T-helper 2 cell (primary cell): ENCODE measurements around the gene ATP1A2.
"Not testable (repeated sequence)": the region's sequence is repeated elsewhere in the genome, so short reads cannot be mapped to it uniquely, and the experiment has no call there.

Source experiments
- DNase-seq, 5 experiments: peaks; one replicate each; pipeline versions ENCODE4 v3.0.0 to v3.0.0-alpha.2; 2012 to 2022

Gene ATP1A2

DNA sequence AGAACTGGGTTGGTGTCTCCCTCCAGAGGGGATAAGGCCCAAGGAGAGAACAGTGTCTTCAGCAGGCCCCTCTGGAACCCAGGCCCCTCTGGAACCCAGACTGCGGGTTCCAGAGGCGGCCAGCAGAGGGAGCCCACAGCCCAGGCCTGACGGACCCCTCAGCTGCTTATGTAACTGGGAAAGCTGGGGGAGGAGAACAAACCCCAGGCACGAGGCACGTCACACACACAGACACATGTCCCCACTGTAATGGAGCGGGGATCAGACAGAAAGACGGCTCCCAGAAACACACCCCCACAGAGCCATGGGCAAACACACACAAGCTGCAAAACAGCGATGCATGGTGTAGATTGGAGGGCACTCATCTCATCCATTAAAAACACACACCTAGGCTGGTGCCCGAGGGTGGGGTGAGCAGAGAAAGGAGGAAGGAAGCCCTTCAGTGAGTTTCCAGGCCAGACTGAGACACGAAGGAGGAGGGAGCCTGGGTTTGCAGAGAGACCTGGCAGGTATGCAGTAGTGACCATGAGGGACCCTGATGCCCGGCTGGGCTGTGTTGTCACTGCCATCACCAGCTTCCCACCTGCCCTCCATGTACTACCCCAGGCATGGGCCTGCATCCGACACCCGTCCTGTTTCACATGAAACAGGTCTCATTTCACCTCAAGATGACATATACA is 14.4 kb upstream of the ATP1A2 start:
- DNase-seq, result peak; percentile 33 to 78 (median 57)

DNA sequence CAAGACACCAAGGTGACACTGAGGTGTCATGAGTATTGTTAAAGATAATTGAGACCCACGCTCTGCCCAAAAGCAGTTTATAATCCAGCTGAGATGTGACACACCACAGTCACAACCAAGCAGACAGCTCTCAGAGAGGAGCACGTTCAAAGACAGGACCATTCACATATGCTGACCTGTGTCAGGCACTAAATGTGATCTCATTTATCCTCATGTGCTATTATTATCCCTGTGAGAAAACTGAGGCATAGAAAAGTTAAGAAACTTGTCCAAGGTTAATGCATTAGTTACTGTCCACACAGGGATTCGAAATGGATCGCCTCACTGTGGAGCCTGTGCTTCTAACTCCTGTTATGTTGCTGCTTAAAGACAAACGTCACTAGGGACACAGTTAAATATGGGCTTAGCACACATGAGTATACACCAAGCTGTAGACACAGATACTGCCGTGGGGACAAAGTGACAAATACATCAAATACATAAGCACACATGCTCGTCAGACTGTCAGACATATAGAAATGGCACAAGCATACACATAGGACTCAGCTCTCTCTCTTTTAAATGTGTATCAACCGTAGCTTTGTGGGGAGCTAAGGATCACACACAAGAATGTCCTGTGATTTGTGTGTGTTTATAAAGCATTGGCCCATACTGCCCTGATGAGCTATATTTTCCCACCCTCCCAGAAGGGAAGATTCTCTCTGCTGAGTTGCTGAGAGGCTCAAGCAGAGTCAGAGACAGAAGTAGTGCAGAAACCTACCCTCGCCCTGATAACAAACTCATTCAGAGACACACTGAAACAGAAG is 13.6 kb upstream of the ATP1A2 start:
- DNase-seq, result no peak

DNA sequence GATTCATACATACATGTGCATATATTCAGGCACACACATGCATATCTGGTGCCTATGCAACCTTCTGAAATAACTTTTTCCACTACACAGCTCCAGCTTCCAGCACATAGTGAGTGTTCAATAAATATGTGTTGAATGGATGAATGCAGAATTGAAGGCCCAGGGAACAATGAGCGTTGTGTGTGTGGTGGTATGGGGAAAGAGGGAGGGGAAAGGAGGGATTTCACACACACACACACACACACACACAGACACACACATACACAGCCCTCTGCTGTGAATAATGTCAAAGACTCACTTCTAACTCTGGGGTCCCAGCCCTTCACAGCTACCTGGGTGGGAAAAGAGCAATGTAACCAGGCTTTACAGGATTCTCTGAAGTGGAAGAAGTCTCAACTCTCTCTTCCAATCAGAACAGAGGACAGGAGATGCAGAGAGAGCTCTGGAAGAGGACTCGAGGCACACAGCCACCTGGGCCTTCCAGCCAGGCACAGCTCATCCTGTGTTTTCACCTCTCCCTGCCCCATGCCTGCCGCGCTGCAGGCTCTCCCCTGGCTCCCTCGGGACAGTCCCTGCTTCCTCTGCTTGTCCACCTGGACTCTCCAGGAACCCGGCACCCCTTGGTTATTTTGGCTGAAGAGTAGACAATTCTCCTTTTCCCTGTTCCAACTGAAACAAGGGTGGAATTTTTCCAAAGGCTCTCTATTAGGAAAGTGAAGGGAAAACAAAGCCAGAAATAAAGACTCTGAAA is 11.7 kb upstream of the ATP1A2 start:
- DNase-seq, result no peak

DNA sequence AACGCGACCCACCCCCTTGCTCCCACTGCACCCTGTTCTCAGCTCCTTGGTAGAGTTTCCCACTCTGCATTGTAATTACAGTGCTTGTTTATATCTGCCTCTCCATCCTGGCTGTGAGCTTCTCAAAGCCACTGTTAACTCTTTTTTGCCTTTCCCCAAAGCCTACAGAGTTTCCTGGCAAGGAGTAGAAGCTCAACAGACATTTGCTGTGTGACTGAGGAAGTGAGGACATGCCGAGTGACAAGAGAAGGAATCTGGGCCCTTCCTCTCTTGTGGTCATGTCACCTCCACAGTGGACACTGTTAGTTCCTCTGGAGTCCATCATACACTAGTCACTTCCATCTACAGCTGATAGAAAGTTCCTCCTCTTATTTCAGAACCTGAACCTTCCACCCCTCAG is 11.1 kb upstream of the ATP1A2 start:
- no peak for DNase-seq

DNA sequence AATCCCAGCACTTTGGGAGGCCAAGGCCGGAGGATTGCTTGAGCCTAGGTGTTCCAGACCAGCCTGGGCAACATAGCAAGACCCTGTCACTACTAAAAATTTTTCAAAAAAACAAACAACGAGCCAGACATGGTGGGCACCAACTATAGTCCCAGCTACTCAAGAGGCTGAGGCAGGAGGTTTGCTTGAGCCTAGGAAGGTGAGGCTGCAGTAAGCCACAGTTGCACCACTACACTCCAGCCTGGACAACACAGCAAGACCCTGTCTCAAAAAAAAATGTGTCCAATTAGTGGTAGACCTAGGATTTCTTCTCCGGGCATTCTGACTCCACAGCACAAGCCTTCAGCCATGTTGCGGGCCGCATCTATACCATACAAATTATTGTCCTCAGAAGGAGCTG is 10.4 kb upstream of the ATP1A2 start:
- no peak for DNase-seq

DNA sequence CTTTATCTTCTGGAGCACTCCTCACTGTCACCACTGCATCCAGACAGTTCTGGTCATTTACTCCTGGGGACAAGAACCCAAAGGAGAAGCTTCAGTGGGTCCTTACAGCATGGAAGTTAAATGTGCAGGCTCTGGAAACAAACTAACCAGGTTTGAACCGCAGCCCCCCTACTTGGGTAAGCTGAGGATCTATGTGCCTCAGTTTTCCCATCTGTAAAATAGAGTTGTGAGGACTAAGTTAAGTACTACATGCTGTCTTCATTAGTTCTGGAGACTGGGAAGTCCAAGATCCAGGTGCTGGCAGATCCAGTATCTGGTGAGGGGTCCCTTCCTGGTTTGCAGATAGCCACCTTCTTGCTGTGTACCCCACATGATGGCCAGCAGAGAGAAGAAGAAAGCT is 8.0 kb upstream of the ATP1A2 start:
- no peak for DNase-seq

DNA sequence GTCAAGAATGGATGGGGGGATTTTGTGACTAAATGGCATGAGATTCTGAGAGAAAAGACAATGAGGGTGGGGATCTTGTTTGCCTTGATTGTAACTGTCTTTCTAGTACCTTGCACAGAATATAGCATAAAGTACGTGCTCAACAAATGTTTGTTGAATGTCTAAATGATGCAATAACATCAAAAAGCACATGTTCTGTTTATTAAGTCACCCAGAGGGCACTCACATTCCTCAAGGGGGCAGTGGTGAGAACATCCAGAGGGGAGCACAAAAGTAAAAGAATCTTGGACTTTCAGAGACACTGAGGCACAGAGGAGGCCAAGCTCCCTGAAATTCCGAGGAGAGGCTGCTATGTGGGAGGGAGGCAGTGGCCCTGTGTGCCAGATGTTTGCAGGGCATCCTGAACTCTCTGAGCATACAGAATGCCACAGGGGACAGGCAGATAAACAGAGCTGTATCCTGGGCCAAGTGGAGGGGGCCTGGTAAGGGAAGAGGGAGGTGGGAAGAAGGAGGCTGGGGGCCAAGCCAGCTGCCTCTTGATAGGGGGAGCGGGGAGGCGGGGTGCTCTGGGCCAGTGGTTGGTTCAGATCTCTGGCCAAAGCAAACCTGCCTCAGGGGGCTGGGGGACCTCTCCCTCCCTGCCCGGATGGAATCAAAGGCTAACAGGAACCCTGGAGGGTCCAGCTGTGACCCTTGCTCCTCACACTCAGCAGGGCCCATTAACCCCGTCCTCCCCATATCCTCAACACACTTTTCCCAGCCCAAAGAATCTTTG is 6.5 kb upstream of the ATP1A2 start:
- DNase-seq, result peak in 1 of 5 experiments; percentile 58

DNA sequence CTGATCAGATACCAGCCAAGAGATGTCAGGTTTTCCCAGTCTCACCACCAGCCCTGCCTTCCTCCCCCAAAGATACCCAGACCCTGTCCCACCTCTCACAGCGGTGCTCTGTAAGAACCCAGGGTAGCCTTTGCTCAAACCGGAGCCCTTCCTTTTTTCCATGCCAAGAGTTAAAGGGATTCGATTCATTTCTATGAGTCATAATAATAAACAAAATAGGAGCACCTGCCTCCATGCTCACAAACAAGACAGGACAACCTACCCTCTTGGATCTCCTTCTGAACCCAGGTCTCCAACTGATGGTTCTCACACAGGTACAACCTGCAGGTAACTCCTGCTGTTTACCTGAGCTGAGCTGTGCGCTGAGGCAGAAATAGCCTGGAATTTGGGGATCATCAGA is 5.9 kb upstream of the ATP1A2 start:
- no peak for DNase-seq

DNA sequence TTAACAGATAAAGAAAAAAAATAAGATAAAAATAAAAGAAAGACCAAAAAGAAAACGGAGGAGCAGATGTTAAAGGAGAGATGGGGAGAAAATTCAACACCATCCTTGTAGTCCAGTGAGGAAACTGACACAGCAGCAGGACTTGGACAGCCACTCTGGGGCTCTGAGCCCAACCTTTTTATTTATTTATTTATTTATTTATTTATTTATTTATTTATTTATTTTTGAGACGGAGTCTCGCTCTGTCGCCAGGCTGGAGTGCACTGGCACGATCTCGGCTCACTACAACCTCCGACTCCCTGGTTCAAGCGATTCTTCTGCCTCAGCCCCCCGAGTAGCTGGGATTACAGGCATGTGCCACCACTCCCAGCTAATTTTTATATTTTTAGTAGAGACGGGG is 4.1 kb upstream of the ATP1A2 start:
- DNase-seq, result not testable (repeated sequence)

DNA sequence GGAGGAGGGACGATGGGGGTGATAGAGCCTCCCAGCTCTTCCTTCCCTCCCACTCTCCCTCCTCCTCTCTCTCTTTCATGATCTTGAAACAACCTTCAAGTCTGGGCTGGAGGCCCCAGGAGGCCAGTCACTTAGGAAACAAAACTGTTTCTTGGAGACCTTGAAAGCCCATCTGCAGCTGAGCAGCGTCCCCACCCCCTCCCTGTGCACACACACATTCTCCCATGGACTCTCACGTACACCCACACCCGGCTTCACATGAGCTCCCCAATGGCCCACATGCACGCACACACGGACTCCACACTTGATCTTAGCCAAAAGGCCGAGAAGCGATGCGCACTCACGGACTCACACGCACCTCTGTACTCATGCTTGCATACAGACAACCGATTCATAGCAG is 3.2 kb upstream of the ATP1A2 start:
- DNase-seq, result no peak

DNA sequence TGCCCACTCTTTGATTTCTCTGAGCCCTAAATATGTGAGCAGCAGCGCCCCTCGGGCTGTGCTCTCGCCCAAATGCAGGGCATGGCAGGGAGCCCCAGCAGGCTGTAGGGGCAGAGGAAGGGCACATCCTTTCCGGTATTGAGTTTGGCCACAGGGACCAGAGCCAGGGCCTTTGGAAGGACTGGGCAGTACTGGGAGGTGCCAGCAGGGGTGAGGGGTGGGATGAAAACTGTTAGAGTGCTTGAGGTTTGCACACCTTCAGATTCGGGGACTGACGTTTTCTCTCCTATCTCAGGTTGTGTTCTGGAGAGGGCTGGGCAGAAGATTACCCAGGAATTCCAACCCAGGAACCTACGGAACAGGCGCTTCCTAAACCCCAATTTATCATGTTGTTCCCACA is 2.2 kb upstream of the ATP1A2 start:
- no peak for DNase-seq

DNA sequence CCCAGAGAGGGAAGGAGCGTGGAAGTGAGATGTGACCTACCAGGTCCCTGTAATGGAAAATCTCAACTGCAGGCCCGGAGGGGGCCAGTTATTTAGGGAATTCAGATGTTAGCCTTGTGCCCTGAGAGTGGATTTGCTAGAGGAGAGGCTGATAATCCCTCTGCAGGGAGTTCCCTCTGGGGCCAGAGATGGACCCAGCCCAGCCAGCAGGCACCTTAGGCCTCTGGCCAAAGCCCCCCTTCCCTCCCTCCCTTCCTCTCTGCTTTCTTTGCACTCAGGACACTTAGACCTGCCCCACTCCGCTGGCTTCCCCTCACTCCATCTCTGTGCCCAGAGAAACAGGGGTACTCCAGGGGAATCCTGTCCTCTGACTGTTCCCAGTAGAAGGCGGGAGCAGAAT is 1.5 kb upstream of the ATP1A2 start:
- DNase-seq, result no peak

DNA sequence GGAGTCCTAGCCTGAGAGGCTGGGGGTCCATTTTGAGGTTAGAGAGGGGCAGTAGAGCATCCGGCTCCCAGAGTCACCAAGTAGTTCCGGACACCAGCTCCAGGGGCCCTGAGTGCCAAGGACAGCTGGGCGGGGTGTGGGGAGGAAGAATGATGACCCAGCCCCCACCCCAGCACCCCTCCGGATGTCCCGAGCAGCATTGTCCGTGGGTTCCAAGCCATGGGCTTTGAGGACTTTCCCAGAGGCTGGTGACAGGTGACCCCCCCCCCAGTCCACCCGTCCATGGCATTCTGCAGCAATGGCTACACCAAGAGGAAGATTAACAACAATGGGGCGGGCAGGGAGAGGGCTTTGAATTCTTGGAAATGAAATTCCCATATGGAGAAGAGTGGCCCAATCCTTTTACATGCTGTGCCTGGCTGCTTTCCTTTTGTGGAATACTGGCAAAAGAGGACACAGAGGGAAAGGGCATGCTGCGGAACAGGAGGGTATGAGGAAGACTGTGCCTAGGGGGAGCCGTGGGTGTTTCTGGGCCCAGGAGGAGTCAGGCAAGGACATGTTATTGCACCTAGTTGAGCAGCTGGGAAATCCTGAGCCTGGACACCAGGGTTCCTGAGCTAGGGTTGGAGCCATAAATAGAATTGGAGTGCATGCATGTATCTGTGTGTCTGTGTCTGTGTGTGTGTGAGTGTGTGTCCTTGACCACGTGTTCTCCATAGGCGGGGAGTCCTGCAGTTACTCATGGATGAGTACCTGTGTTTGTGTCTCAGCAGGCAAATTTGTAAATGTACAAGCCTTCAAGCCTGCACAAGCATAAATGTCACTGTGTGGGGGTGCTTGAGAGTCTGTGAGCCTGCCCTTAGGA is 956 bp downstream of the ATP1A2 start:
- peak in 1 of 5 experiments; percentile 19 for DNase-seq

DNA sequence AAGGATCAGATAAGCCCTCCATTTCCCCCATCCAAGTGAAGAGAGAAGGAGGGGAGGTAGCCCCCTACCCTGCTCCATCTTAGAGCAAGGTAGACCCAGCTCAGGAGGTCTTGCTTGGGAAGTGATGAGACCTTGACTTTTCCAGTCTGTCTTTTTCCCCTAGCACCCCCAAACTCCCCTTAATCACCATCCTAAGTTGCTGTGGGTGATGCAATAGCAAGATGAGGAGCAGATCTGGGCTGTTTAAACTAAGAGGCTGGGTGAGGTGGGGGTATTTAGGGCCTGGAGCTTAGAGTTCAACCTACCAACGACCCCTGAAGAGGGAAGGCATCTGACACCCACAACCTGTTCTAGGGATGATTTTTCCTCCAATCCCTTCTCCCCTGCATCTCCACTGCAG is 1.7 kb downstream of the ATP1A2 start:
- DNase-seq, result no peak

DNA sequence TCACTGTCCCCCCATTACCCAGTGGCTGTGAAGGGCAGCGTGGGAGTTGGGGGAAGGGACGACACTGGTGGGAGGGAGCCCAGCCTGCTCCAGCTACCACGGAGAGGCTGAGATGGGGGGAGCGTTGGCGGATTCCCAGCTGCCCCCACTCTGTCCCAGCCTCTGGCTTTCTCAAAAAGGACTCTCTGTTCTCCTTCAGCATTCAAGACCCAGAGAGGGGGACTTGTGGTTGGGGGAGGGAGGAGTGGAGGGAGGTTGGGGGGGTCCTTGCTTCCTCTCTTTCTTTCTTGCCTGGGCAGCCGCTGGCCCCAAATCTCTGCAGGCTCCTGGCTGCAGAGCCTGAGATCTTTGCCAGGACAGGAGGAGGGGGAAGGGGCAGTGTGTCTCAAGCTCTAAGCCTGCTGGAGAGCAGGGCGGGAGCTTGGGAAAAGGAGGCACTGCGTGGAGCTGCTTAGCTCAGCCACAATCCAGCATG is 2.2 kb downstream of the ATP1A2 start:
- DNase-seq, result no peak

DNA sequence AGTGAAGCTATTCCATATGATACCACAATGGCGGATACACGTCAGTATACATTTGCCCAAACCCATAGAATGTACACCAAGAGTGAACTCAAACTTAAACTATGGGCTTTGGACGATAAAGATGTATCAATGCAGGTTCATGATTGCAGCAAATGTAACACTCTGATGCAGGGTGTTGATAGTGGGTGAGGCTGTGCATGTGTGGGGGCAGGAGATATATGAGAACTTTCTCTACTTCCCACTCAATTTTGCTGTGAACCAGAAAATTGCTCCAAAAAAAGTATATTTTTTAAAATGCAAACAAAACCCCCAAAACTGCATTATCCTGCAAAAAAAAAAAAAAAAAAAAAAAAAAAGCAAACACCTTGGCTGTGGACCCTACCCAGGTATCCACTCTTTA is 3.4 kb downstream of the ATP1A2 start:
- DNase-seq, result no peak

DNA sequence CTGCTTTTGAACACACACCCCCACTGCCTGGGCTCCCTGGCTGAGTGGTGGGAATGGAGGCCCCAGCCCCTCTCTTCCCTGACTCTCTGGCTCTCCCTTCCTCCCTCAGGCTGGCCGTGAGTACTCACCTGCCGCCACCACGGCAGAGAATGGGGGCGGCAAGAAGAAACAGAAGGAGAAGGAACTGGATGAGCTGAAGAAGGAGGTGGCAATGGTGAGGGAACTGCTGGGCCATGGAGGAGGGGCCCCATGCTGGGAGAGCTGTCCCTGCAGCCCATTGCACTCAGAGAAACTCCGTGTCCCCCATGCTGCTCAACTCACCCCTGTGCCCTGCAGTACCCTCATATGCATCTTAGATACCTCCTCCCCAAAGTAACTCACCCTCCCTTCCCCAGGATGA is 5.2 kb downstream of the ATP1A2 start:
- DNase-seq, result no peak

DNA sequence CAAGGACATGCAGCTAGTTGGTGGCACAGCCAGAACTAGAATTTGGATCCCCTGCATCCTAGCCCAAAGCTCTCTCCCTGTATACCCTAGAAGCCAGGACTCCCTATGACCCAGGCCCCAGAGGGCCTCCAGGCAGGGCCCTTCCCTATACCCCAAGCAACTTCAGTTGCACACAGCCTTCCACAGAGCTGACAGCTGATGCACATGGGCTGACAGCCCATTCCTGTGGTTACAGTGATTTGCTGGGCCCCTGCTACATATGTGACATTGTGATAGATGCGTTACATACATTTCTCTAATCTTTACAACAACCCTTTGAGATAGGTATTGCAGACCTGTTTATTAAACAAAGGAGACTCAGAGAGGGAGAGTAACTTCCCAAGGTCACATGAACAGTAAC is 5.8 kb downstream of the ATP1A2 start:
- DNase-seq, result no peak

DNA sequence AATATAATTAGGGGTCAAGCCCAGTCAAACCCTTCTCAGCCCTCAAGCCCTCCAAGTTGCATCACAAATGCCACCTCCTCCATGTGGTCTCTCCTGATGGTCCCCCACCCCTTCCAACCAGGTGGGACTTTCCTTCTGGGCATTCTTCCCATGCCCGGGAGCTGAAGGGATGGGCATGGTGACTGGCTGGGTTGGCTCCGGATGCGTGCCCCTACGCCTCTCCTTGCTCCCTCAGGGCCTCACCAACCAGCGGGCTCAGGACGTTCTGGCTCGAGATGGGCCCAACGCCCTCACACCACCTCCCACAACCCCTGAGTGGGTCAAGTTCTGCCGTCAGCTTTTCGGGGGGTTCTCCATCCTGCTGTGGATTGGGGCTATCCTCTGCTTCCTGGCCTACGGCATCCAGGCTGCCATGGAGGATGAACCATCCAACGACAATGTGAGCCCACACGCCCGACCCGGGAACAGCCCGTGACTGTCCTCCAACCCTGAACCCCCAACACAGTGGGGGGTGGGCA is 7.5 kb downstream of the ATP1A2 start:
- DNase-seq, result no peak

DNA sequence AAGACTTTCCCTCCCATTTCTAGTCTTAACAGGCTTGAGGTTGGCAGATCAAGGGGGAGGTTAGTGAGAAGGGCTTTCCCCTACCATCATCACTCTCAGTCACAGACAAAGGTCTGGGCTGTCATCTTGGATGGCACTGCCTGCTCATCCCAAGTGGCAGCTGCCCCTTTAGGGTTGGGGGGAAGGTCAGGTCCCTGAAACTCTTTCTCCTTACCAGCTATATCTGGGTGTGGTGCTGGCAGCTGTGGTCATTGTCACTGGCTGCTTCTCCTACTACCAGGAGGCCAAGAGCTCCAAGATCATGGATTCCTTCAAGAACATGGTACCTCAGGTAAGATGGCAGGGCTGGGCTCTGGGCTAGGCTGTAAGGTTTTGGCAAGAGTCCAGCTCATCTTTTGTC is 8.2 kb downstream of the ATP1A2 start:
- DNase-seq, result no peak

DNA sequence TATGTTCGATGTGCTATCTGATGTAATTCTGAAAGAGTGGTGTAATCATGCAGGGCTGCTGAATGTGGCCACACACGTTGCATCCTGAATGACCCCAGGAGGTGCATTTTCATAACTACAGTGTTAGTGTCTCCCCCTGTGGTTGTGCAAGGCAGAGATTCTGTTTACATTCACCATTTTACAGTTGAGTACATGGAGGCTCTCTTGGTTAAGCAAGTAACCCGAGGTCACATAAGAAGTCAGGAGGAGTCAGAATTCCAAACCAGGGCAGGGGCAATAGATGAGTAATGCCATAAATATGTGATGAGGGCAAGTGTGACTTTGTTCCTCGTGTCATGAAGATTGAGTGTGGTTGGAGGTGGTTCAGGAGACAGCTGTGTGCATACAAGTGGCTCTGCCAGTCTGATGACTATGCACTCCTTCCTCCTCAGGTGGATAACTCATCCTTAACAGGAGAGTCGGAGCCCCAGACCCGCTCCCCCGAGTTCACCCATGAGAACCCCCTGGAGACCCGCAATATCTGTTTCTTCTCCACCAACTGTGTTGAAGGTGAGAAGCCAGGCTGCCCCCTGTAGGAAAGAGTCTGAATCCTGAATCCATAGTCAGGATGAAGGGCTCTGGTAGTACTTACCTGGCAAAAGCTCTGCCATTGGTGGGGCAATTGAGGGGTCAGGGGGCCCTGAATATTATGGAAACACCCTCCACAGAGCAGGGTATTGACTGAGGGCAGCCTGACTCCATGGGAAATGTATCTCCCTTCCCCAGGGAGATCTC is 9.3 kb downstream of the ATP1A2 start:
- DNase-seq, result no peak
